IgD-negative memory B cell (primary cell): ENCODE results near the gene KMT5B. TPM values are rescaled to one million over a fixed set of nuclear protein-coding genes. Genes with fewer than 3 reads are reported as not detected.

Experiments
- H3K27ac Mint-ChIP-seq, 3 donors: one replicate each; pipeline ENCODE4 v1.8.0; 2020 to 2022; ENCODE audit warnings: mild to moderate bottlenecking in 3 of 3, mixed read lengths in 3 of 3, moderate library complexity in 1 of 3
- H3K27me3 Mint-ChIP-seq: one replicate; pipeline ENCODE4 v1.8.0; 2021; ENCODE audit warnings: mixed read lengths
- H3K36me3 Mint-ChIP-seq: one replicate; pipeline ENCODE4 v1.8.0; 2020; ENCODE audit warnings: mild to moderate bottlenecking, mixed read lengths
- H3K4me1 Mint-ChIP-seq, 3 donors: one replicate each; pipeline ENCODE4 v1.8.0; 2020 to 2022; ENCODE audit warnings: mixed read lengths in 3 of 3, mild to moderate bottlenecking in 1 of 3
- H3K4me3 Mint-ChIP-seq, 4 donors: one replicate each; pipeline ENCODE4 v1.8.0; 2020 to 2022; ENCODE audit warnings: mild to moderate bottlenecking in 4 of 4, mixed read lengths in 4 of 4, moderate library complexity in 3 of 4
- H3K9me3 Mint-ChIP-seq, 3 donors: one replicate each; pipeline ENCODE4 v1.8.0; 2020 to 2021; ENCODE audit warnings: mixed read lengths in 3 of 3, mild to moderate bottlenecking in 1 of 3
- polyA plus RNA-seq: library from polyadenylated mRNA; unstranded; fragments of 300-500 nt; fragmentation: Illumina TruSeq; gene quantifications from one replicate; pipeline ENCODE4 v1.2.3, GENCODE V29; 2021

Gene KMT5B
- polyA plus RNA-seq, 1 donor from 2014 or later = 40.2 TPM

DNA sequence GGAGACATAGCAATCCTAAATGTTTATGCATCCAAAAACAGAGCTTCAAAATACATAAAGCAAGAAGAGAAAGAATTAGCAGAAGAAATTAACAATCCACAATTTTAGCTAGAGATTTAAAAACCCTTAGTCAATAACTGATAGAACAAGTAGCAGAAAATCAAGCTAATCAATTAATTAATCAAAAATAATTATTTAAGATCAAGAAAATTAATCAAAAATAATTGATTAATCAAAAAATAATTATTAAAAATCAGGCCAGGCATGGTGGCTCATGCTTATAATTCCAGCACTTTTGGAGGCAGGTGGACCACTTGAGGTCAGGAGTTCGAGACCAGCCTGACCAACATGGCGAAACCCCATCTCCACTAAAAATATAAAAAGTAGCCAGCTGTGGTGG is 29.5 kb upstream of the KMT5B start:
- Mint-ChIP-seq H3K9me3 (peaks cover 0 to 9% (median 0%) of the 10 kb centered on the region in 3 donors), H3K27ac (no peak overlapping the region), H3K4me3 (no peak overlapping the region)

DNA sequence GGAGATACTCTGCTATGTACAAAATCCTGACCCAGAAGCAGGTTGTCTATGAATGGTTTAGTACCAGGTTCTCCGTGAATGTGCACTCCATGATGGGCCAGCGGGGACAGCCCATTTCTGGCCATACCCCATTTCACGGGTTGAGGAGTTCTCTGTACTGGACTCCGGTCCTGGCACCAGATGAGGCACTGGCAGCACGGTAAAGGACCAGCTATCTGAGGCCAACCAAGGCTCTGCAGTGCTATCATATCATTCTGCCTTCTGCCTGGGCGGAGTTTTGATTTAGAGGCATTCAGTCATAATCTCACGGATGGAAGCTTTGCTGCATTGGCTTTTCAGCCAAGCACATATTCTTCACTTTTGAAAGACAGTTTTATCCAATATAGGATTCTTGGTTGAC is 18.5 kb upstream of the KMT5B start:
- H3K4me1 Mint-ChIP-seq = no peaks in the 10 kb centered on the region
- peaks cover 7% of the 10 kb centered on the region for H3K27me3 Mint-ChIP-seq
- H3K36me3 Mint-ChIP-seq = no peaks in the 10 kb centered on the region
- no peak overlapping the region for H3K4me3 Mint-ChIP-seq
- H3K27ac Mint-ChIP-seq = no peak overlapping the region
- H3K9me3 Mint-ChIP-seq = peaks cover 8 to 22% (median 11%) of the 10 kb centered on the region in 3 donors

More for the DNA sequence above, 29.5 kb upstream of the KMT5B start:
- Mint-ChIP-seq H3K36me3 (peaks cover 5% of the 10 kb centered on the region), H3K4me1 (no peaks in the 10 kb centered on the region), H3K27me3 (peaks cover 11% of the 10 kb centered on the region)

DNA sequence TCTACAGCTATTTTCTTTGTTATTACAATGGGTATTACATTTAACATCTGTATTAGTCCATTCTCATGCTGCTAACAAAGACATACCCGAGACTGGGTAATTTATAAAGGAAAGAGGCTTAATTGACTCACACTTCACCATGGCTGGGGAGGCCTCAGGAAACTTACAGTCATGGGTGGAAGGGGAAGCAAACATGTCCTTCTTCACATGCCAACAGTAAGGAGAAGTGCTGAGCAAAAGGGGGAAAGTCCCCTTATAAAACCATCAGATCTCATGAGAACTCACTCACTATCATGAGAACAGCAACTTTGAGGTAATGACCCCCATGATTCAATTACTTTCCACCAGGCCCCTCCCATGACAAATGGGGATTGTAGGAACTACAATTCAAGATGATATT is 16.5 kb upstream of the KMT5B start:
- H3K4me1 Mint-ChIP-seq = no peaks in the 10 kb centered on the region
- H3K4me3 Mint-ChIP-seq = no peak overlapping the region
- peaks cover 7% of the 10 kb centered on the region for H3K27me3 Mint-ChIP-seq
- peaks cover 8 to 22% (median 14%) of the 10 kb centered on the region in 3 donors for H3K9me3 Mint-ChIP-seq
- H3K36me3 Mint-ChIP-seq = no peaks in the 10 kb centered on the region
- H3K27ac Mint-ChIP-seq = no peak overlapping the region

DNA sequence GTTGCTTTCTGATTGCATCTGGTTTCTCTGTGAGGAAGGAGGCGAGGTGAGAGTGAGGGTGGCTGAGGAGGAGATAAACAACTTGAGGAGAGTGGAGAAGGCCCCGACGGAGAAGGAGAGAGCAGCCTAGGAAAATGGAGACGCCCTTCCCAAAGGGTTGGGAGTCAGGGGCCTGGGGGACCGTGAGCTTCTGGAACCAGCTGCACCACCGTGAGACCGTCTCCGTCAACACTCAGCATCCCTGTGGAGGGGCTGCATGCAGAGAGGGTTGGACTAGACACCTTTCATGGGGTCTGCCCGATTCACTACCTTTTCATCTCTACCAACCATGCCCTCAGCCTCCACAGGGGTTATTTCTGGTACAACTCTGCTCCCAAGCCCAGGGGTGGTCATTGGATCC is 13.3 kb upstream of the KMT5B start:
- no peaks in the 10 kb centered on the region for H3K4me1 Mint-ChIP-seq
- no peak overlapping the region for H3K4me3 Mint-ChIP-seq
- peaks cover 8 to 22% (median 11%) of the 10 kb centered on the region in 3 donors for H3K9me3 Mint-ChIP-seq
- no peaks in the 10 kb centered on the region for H3K27me3 Mint-ChIP-seq
- no peaks in the 10 kb centered on the region for H3K36me3 Mint-ChIP-seq
- H3K27ac Mint-ChIP-seq = no peak overlapping the region

DNA sequence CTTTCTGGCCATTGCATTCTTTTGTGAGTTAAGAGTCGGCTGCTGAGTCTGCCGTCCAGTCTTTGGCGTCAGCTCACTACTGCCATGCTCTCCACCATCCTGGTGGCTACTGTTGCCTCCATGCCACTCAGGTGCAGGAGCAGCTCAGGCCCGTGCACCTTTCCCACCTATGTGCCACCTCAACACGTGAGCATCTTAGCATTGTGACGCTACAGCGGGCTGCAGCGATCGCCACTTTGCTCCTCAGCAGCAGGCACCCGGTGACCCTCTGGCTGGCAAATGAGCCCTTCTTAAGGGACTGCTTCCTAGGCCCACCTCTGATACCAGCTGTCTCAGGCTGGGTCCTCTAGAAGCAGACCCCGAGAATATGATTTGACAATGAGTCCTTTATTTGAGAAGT is 11.5 kb upstream of the KMT5B start:
- peaks cover 0 to 3% (median 1%) of the 10 kb centered on the region in 3 donors for H3K4me1 Mint-ChIP-seq
- H3K36me3 Mint-ChIP-seq = peaks cover 2% of the 10 kb centered on the region
- H3K27ac Mint-ChIP-seq = no peak overlapping the region
- H3K9me3 Mint-ChIP-seq = peaks cover 4 to 17% (median 8%) of the 10 kb centered on the region in 3 donors
- peaks cover 3% of the 10 kb centered on the region for H3K27me3 Mint-ChIP-seq
- no peak overlapping the region for H3K4me3 Mint-ChIP-seq

DNA sequence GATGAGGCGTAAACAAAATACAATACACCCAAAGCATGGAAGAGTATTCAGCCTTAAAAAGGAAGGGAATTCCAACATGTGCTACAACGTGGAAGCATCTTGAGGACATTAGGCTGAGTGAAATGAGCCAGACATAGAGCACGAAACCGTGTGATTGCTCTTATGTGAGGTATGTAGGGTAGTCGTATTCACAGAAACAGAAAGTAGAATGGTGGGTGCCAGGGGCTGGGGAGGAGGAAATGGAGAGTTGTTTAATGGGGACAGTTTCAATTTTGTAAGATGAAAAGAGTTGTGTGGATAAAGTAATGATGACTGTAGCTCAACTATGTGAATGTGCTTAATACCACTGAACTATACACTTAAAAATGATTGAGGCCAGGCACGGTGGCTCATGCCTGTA is 10.2 kb upstream of the KMT5B start:
- Mint-ChIP-seq H3K4me3 (peak overlapping the region in 1 of 4 donors; percentile 13), H3K27ac (peak overlapping the region in 1 of 3 donors; percentile 10), H3K4me1 (peaks cover 0 to 5% (median 2%) of the 10 kb centered on the region in 3 donors), H3K9me3 (peaks cover 3 to 6% (median 3%) of the 10 kb centered on the region in 3 donors), H3K27me3 (peaks cover 4% of the 10 kb centered on the region), H3K36me3 (peaks cover 2% of the 10 kb centered on the region)

DNA sequence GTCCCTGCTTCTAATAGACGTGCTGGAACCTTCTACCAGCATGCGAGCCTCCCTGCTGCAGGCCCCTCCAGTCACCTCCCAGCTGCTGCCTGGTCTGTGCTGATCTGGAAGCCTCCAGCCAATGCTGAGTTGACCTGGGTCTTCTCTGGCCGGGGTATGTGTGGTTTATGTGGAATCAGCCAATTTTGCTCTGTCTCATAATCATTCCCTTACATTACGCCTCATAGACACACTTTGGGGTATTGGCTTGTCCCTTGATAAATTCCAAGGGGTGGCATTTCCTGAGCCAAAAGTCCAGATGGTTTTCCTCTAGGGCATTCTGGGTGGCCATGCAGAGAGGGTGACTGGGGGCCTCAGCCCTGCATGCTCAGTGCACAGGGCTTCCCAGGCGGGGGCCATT is 8.3 kb upstream of the KMT5B start:
- H3K27ac Mint-ChIP-seq = peak overlapping the region in 1 of 3 donors; percentile 77
- peaks cover 4% of the 10 kb centered on the region for H3K27me3 Mint-ChIP-seq
- H3K4me1 Mint-ChIP-seq = peaks cover 2 to 5% (median 2%) of the 10 kb centered on the region in 3 donors
- H3K9me3 Mint-ChIP-seq = peaks cover 0 to 3% (median 0%) of the 10 kb centered on the region in 3 donors
- H3K36me3 Mint-ChIP-seq = peaks cover 2% of the 10 kb centered on the region
- H3K4me3 Mint-ChIP-seq = no peak overlapping the region

DNA sequence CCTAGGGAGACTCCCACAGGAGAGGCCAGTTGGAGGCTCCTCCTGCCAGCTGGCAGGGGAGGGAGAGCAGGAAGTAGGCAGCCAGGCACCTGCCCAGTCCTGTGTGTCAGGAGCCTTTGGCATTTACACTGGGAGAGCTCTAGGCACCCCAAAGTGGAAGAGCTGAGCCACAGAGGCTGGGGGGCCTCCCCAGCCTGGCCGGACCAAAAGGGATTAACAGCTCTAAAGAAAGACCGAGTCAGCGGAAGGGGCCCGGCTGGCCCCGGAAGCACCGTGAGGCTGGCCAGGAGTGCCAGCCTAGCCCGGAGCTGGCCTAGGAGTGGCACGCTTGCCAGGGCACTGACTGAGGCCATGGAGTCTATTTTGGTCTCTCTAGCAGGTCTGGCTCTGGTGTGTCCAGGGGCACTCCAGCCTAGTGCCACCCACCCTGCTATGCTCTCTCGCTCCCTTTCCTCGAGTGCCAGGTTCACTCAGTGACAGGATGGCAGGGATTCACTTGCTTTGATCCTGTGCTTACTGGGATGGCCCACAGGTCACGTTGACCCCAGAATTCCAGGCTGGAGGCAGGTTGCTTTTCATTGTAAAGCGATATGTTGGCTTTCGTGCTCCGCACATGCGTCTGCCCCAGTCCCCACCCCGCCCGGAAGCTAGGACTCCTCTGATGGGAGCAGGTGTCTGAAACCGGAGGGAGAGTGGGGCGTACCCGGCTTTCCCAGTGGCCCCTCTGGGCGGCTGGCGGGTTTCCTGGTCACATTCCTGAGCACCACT is 3.3 kb upstream of the KMT5B start:
- peak overlapping the region in 1 of 4 donors; percentile 91 for H3K4me3 Mint-ChIP-seq
- H3K4me1 Mint-ChIP-seq = peaks cover 11 to 21% (median 18%) of the 10 kb centered on the region in 3 donors
- H3K27ac Mint-ChIP-seq = peak overlapping the region in 1 of 3 donors; percentile 99
- H3K9me3 Mint-ChIP-seq = no peaks in the 10 kb centered on the region
- peaks cover 4% of the 10 kb centered on the region for H3K27me3 Mint-ChIP-seq
- peaks cover 2% of the 10 kb centered on the region for H3K36me3 Mint-ChIP-seq

DNA sequence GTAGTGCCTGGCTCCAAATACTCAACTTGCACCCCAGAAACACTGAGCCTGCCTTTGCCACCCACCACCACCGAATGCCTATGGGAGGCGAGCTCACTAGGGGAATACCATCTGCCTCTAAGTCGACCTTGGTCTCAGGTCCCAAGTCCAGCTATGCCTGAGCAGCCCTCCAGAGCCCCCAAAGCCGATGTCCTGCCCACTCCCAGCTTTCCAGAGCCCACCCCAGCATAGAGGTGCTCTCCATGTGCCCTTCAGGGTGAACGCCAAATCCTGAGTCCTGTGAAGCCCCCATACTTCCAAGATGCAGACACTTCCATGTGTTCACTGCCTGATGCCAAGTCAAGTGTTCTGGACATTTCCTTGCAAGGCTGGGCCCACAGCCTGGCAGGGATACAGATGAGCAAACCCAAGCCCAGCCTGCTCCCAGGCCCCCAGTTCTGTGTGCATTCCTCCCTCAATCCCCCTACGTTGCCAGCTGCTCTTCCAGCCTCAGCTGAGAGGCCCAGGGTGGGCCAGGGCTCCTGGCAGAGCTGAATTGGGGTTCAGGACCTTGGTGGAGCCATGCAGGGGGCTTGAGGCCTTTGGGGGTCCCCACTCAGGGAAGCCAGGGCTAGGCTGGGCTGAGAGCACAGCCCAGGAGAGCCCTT is 2.6 kb upstream of the KMT5B start:
- Mint-ChIP-seq H3K27me3 (peaks cover 4% of the 10 kb centered on the region), H3K36me3 (peaks cover 2% of the 10 kb centered on the region), H3K4me1 (peaks cover 17 to 27% (median 21%) of the 10 kb centered on the region in 3 donors), H3K4me3 (peak overlapping the region; percentile 38 to 94 (median 90)), H3K9me3 (no peaks in the 10 kb centered on the region), H3K27ac (peak overlapping the region; percentile 93 to 99 (median 96))

DNA sequence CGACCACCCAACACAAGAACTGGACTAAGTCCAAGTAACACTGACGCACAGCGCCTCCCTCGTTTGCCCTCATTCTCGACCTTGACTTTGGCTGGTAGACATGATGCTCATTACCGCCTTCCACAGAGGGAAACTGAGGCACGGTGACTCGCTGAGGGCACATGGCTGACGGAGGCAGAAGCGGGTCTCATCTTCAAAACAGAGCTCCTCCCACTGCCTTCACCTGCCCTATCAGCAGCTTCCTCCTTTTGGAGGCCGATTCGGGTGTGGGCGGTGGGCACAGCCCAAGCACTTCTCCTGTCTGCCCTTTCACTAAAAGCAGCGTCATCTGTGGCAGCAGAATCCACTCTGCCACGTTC is 2.0 kb upstream of the KMT5B start:
- Mint-ChIP-seq H3K27me3 (peaks cover 4% of the 10 kb centered on the region), H3K36me3 (peaks cover 2% of the 10 kb centered on the region), H3K27ac (peak overlapping the region; percentile 93 to 99 (median 96)), H3K9me3 (no peaks in the 10 kb centered on the region), H3K4me3 (peak overlapping the region; percentile 77 to 94 (median 90)), H3K4me1 (peaks cover 21 to 33% (median 22%) of the 10 kb centered on the region in 3 donors)

DNA sequence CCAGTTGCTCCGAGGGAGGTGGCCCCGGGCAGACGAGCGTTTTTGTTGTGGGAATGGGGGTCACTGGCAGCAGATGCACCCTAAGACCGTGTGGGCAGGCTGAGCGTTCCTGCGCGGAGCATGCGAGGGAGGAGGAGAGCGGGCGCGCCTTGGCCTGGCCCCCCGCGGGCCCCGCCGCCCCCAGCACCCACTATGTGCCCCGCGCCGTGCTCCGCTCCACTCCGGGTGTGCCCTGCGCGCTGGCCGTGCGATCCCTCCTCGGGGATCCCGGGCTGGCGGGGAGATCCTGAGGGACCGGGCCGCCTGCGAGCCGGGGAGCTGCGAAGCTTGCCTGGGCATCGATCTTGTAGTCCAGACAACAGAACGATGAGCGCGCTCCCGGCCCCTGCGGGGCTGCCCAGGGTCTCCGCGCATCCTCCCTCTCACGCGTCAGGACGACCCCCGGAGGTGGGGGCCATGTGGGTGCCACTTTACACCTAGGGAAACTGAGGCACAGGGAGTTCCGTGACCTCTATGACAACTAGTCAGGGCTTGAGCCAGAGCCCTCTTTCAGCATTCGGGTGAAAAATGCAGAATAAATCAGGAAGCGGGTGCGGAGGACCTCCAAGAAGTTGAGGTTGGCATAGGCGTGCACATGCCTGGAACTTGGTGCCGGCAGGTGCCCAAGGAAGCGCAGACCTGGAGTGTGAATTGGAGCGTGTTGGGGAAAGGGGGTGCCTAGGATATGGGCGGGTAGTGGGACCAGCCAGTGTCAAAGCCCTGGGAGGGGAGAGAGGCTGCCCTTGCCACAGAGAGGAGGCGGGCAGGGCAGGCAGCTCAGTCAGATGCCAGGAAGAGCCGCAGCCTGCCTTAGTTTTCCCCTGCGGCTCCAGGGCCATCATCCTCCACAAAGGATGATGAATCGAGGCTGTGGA is 1.3 kb upstream of the KMT5B start:
- Mint-ChIP-seq H3K9me3 (no peaks in the 10 kb centered on the region), H3K27ac (peak overlapping the region; percentile 89 to 99 (median 96)), H3K36me3 (no peaks in the 10 kb centered on the region), H3K27me3 (no peaks in the 10 kb centered on the region), H3K4me1 (peaks cover 17 to 36% (median 26%) of the 10 kb centered on the region in 3 donors), H3K4me3 (peak overlapping the region; percentile 77 to 94 (median 86))

DNA sequence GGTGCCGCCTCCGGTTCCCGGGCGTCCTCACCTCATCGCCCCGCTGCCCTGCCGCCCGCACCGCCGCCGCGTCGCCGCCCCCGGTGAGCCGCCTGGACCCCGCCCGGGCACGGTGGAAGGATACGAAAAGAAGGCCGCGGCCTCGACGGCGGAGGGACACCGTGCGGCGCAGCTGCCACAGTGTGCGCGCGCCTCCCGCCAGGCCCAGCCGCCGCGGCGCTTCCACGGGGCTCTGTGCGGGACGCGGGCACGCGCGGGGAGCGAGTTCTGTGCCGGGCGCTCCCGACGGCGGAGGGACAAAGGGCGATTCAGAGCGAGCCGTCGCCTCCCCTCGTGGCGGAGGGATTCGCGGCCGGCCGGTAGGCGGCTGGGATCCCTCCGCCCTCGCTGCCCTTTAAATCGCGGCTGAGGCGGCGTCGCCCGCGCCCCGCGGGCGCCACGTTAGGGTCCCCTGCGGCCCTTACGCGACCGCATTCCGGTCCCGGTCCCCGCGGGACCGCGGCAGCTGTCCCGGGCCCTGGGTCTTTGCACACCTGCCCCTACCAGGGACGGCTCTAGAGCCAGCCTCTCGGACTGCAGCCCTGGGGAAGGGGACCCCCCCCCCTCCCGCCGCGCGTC is 568 bp upstream of the KMT5B start:
- Mint-ChIP-seq H3K4me1 (peaks cover 22 to 41% (median 30%) of the 10 kb centered on the region in 3 donors), H3K27me3 (no peaks in the 10 kb centered on the region)

DNA sequence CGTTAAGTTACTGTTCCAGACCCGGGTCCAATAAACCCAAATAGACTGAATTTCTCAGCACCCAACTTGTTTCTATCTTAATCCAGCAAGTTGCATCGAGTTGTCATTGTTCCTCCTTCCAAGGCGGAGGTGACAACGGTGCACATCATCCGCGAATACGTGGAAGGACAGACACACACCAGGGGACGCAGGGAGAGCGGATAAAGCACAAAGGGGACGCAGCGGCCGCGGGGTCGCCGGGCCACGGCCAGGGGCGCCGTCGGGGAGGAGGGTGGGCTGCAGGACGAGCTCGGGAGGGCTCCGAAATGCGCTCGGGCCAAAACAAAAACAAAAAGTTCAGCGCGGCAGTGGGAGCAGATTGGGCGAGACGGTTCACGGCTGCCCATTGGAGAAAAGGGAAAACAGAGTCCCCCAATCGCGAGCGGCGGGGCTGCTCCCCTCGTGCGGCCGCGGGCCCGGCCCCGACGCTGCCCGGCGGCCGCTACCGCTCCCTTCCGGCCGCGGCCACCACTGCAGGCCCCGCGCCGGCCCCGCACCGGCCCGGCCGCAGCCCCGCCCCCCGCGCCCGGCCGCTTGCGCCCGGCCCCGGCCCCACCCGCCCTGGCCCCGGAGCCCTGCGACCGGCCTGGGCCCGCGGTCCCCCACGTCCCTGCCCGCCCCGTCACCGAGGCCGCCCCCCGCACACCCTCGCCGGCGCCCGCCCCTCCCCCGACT is 518 bp downstream of the KMT5B start:
- peak overlapping the region; percentile 87 to 94 (median 92) for H3K4me3 Mint-ChIP-seq
- H3K36me3 Mint-ChIP-seq = no peaks in the 10 kb centered on the region
- no peaks in the 10 kb centered on the region for H3K9me3 Mint-ChIP-seq
- no peaks in the 10 kb centered on the region for H3K27me3 Mint-ChIP-seq
- peaks cover 26 to 44% (median 32%) of the 10 kb centered on the region in 3 donors for H3K4me1 Mint-ChIP-seq
- peak overlapping the region; percentile 95 to 99 (median 97) for H3K27ac Mint-ChIP-seq

More for the DNA sequence above, 568 bp upstream of the KMT5B start:
- H3K27ac Mint-ChIP-seq = peak overlapping the region; percentile 95 to 99 (median 95)
- H3K36me3 Mint-ChIP-seq = no peaks in the 10 kb centered on the region
- peak overlapping the region; percentile 77 to 91 (median 84) for H3K4me3 Mint-ChIP-seq
- no peaks in the 10 kb centered on the region for H3K9me3 Mint-ChIP-seq

DNA sequence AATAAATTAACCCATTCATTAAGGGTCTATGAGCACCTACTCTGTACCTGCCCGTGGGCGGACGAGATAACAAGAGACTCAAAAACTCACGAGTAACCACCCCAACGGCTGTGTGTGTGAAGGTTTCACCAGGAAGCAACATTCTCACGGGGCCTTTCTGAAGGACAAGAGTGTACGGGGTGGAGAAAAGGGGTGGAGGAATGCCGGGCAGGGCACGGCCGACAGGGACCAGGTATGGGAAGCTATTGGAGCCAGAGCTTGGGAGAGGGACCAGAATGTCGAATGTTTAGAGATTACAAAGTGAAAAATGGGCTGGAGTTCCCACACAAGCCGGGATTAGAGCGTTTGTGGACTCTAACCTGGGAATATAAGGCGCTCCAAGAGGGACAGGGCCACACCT is 1.6 kb downstream of the KMT5B start:
- H3K27ac Mint-ChIP-seq = peak overlapping the region; percentile 6 to 95 (median 94)
- H3K36me3 Mint-ChIP-seq = no peaks in the 10 kb centered on the region
- no peaks in the 10 kb centered on the region for H3K9me3 Mint-ChIP-seq
- peaks cover 32 to 48% (median 33%) of the 10 kb centered on the region in 3 donors for H3K4me1 Mint-ChIP-seq
- H3K27me3 Mint-ChIP-seq = no peaks in the 10 kb centered on the region
- H3K4me3 Mint-ChIP-seq = peak overlapping the region; percentile 87 to 94 (median 92)
